AG09319 (cell line): ENCODE measurements around the gene VWA8.
A peak's percentile ranks its signal among the peaks of the same experiment; 100 is the strongest.

Source experiments
- DNase-seq: peaks from one replicate; pipeline ENCODE4 v3.0.0-alpha.2; 2010; ENCODE audit warnings: low read depth; ENCODE audit errors: extremely low read depth
- TF ChIP-seq, protein P1 (sequence below): IDR thresholded peaks from 2 replicates; pipeline ENCODE4 v1.5.1; 2011; ENCODE audit warnings: low read depth, mild to moderate bottlenecking, inconsistent platforms, low read length, moderate library complexity

Gene VWA8

GRCh38 chr13:41701676-41702075, 259.2 kb downstream of the VWA8 start:
- DNase-seq, result no peak
- TF ChIP-seq, protein P1, sequence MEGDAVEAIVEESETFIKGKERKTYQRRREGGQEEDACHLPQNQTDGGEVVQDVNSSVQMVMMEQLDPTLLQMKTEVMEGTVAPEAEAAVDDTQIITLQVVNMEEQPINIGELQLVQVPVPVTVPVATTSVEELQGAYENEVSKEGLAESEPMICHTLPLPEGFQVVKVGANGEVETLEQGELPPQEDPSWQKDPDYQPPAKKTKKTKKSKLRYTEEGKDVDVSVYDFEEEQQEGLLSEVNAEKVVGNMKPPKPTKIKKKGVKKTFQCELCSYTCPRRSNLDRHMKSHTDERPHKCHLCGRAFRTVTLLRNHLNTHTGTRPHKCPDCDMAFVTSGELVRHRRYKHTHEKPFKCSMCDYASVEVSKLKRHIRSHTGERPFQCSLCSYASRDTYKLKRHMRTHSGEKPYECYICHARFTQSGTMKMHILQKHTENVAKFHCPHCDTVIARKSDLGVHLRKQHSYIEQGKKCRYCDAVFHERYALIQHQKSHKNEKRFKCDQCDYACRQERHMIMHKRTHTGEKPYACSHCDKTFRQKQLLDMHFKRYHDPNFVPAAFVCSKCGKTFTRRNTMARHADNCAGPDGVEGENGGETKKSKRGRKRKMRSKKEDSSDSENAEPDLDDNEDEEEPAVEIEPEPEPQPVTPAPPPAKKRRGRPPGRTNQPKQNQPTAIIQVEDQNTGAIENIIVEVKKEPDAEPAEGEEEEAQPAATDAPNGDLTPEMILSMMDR, result no peak

DNA sequence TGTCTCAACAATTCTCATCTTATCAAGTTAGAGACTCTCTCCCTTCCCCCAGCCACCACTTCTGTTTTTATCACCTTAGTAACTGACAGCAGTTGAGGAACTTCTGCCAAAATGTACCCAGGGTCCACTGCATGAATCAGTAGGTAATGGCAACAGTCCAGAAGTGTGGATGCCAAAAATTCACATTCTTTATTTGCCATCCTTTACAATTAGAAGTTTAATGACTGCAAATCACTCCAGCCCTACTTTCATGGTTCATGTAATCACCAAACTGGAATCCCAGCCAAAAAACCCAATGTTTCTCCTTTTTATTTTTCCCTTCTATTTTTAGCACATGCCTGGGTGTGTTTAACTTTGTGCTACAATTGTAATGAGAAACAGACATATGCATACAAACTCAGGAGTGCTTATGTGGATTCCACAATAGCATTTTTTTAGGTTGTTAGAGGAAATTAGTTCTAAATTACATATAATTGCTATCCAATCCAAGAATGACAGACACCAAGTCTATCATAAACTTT, 260.1 kb downstream of the VWA8 start:
- TF ChIP-seq, protein P1, result no peak
- peak; percentile 62 for DNase-seq

DNA sequence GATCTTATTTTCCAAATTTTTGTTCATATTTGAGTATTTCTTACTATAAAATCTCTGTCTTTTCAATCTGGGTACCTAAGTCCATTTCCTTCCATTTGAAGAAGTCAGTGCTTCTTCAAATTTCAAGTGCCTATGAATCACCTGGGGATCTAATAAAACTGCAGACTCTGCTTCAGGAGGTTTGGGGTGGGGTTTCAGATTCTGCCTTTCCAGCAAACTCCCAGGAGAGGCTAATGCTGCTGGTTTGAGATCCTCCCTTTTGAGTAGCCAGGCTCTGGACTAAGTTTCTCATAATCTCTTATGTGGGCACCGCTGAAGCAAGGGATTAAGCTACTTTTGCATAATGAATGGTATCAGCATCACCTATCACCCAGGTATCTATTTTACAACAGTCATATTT, 261.1 kb downstream of the VWA8 start:
- no peak for DNase-seq
- TF ChIP-seq, protein P1, result no peak

GRCh38 chr13:41697578-41697977, 263.3 kb downstream of the VWA8 start:
- TF ChIP-seq, protein P1, result no peak

DNA sequence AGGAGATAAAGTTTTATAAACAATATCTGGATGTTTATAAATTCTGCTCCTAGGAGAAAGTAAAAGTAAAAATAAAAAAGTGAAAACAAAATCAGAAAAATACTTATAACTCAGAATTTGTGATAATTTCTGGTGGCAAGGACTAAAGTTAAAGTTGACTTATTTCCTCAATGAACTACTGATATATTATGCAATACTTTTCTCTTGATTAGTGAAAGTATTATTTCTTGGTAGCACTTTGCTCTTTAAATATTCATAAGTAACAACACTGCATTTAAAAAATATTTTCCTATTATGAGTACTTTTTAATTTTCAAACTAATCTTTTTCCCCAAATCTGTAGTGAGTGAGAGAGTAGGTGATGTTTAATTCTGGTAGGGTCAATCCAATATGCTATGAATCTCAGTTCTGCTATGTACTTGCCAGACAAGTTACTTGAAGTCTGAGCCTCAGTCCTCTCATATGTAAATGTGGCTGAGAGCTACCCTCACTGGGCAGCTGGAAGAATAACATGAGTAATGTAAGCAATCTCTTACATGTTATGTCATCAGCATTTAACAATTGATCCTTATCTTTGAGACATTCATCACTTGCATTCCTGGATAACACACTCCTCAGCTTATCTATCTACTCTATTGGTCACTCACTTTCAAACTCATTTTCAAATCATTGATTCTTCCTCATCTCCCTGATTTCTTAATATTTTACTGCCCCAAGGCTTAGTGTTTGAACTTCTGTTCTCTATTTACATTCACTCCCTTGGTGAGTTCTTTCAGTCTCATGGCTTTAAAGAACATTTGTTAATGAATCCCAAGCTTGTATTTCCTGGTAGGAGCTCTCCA, 264.5 kb downstream of the VWA8 start:
- TF ChIP-seq, protein P1, result no peak
- peak; percentile 54 for DNase-seq

More at GRCh38 chr13:41697578-41697977, 263.3 kb downstream of the VWA8 start:
- no peak for DNase-seq

DNA sequence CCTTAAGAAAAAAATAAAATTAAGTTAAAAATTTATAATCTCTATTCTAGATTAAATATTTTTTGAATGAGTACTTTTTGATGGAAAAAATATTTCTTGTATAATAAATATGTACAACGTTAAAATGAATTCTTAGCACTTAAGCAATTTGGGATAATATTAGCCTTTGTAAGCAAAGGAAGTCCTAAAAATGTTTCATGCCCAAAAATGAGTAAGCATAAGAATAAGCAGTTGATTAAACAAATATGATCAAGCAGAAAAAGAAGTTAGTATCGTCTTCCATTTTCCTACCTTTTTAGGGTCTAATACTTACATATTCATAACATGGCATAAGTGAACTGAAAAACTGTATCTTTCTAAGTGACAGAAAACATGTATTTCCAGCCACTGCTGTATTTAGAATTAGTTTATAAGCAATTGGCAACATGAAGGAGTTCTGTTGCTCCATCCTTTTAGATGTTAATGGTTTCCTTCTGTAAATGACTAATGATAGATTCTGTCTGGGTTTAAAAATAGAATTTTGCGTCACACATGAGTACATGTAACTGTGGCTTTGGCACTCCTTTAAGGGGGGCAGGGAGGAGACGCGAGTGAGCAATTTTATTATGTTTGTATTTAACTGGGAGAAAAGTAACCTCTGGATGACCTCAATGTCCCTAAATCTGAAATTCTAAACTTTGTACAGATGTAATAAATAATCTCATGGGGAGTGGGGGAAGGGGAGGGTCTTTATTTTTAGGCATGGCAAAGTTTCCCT, 266.2 kb downstream of the VWA8 start:
- peak; percentile 77 for DNase-seq
- TF ChIP-seq, protein P1, result no peak

DNA sequence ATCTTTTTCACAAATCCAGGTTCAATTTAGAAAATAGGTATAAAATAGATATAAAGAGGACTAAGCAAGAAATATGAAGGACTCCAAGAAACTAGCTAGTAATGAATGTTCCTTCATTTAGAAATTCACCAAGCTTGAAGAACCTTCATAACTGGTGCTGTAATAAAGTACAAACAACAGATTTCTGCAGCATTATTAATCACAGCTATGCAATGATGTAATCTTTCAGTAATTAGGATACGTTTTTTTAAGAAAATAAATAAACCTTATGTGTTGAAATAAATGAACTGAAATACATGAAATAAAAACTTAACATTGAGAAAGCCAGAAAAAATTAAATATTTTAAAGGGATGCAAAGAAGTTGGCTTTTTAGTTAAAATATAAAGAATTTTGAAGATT, 267.5 kb downstream of the VWA8 start:
- DNase-seq, result no peak
- TF ChIP-seq, protein P1, result no peak
